HG03521 (cell line): ENCODE measurements around the gene RAB40C.

Experiments
- ATAC-seq: cut with Tn5 transposase; IDR thresholded peaks from one replicate; pipeline ENCODE4 v1.9.1; 2021; ENCODE audit warnings: mild to moderate bottlenecking, moderate library complexity; ENCODE audit not compliant: unreplicated experiment

Gene RAB40C

GRCh38 chr16:589658-590187, at the start of gene RAB40C:
Gene RAB40C, plus strand, starts transcription at chr16:590066. Its CDS starts 226 bp downstream, at chr16:590292.
- peak; percentile 67 for ATAC-seq

DNA sequence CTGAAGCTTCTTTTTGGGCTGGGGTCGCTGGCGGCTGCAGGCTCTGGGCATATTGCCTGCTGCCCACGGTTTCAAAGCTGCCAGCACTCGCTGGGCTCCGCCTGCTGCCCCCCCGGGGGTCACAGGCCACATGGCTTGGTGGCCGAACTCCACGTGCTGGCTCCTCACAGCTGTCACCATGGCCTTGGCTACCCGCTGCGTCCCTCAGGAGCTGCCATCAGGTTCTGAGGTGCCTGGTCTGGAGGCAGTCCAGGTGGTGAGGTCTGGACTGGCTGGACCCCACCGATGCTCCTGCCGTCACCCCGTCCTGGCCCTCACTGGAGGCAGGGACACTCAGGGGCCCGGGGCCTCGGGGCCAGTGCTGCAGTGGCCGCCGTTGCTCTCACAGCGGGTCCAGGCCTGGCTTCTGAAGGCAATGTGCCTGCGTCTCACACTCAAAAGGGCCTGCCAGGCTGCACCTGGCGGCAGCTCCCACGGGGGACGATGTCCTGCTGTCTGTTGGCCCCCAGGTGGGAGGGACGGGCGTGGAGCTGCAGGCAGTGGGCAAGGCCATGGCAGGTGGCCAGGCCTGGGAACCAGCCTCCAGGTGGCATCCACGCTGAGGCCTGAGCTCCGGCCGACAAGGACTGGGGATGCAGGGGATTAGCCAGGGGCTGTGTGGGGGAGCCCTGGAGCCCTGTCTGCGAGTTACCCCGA, 49.1 kb upstream of the RAB40C start:
- ATAC-seq = no peak

DNA sequence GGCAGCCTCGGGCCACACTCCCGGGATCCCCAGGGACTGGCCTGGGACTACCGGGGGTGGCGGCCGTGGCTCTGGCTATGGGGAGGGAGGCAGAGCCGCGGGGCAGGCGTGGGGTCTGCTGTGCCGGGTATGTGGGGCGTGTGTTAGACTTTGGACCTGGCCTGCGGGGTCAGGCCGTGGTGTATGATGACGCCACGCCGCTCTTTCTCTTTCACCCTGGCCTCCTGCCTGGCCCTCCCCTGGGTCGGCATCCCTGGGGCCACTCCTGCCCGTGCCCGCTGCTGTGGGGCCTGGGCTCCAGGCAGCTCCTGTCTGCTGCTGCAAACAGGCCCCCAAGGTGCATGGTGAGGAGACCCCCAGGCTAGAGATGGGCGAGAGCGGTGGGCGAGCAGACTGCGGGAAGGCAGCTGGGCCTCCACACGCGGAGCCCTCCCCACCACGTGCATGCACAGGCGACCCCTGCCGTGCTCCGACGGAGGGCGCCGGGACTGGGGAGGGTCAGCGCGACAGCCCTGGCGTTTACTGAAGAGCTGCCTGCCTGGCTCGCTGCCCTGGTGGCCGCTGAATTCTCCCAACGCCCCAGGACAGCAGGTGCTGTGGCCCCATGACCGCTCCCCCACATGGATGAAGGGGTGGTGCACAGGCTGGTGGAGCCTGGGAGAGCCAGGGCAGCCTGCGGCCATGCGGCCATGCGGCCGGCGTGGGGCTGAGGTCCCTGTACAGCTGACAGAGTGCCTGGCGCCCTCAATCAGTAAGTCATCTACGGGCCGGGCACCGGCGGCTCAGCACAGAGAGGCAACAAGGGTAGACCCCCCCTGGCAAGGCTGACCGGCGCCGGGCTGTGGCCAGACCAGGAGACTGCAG, 46.3 kb upstream of the RAB40C start:
- ATAC-seq = no peak

DNA sequence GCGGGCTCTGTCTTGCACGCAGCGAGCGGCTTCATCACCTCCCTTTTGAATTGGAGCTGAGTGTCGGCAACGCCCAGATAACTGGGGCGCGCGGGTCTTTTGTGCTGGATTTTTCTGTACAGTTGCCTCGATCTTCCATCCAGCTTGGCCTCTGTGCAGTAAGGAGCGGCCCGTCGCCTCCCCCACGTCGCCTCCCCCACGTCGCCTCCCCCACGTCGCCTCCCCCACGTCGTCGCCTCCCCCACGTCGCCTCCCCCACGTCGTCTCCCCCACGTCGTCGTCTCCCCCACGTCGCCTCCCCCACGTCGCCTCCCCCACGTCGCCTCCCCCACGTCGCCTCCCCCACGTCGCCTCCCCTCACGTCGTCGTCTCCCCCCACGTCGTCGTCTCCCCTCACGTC, 45.3 kb upstream of the RAB40C start:
- no peak for ATAC-seq

GRCh38 chr16:546909-547770, 42.7 kb upstream of the RAB40C start:
- ATAC-seq = no peak

GRCh38 chr16:548586-548985, 41.3 kb upstream of the RAB40C start:
- no peak for ATAC-seq

GRCh38 chr16:549544-550263, 40.2 kb upstream of the RAB40C start:
- no peak for ATAC-seq

GRCh38 chr16:551210-551609, 38.7 kb upstream of the RAB40C start:
- ATAC-seq = no peak

GRCh38 chr16:552171-552570, 37.7 kb upstream of the RAB40C start:
- no peak for ATAC-seq

GRCh38 chr16:553601-554296, 36.1 kb upstream of the RAB40C start:
- no peak for ATAC-seq

DNA sequence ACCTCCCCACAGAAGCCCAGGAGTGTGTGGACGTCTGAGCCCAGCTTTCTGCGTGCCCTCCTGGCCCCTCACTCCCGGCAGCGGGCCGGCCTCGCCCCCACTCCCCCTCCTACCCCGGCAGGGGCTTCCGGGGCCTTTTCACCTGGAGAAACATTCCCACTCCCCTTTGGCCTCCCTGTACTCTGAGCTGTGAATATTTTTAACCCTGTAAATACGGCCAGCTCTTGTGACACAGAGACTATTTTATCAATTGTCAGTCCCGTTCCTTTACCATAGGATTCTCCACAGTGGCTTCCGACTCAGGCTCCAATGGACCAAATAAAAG, 35.6 kb upstream of the RAB40C start:
- ATAC-seq = no peak

- no peak for ATAC-seq
Measured at GRCh38 chr16:554640-555365, 35.1 kb upstream of the RAB40C start.

- ATAC-seq = no peak
Measured at GRCh38 chr16:555528-556473, 34.1 kb upstream of the RAB40C start.

DNA sequence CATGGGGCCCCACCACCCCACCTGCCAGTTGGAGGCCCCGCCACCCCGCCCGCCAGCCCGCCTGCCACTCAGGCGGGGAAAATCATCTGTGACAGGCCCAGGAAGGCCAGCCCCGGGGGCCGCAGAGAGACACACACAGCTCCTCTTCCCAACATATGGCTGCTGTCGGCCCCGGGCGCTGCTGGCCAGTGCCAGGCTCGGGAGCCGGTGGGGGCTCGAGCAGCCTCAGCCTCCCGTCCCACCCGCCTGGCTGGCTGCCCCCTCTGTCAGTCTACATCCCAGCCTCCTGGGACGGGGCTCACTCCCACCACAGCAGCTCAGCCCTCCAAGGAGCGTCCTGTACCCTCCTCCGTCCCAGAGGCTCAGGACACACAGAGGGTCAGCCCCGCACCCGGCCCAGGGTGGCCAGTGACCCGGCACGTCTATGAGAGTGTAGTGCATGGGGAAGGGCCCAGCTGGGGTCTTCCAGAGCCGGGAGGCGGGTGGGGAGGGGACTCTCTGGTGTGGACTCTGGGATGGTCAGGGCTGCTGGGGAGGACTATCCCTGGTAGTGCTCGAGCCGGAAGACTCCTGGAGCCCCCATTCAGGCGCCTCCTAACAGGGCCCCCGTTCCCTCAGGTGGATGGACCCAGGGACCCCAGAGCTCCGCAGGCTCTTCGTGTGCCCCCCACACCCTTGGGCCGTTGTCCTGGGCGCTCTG, 33.2 kb upstream of the RAB40C start:
- no peak for ATAC-seq

DNA sequence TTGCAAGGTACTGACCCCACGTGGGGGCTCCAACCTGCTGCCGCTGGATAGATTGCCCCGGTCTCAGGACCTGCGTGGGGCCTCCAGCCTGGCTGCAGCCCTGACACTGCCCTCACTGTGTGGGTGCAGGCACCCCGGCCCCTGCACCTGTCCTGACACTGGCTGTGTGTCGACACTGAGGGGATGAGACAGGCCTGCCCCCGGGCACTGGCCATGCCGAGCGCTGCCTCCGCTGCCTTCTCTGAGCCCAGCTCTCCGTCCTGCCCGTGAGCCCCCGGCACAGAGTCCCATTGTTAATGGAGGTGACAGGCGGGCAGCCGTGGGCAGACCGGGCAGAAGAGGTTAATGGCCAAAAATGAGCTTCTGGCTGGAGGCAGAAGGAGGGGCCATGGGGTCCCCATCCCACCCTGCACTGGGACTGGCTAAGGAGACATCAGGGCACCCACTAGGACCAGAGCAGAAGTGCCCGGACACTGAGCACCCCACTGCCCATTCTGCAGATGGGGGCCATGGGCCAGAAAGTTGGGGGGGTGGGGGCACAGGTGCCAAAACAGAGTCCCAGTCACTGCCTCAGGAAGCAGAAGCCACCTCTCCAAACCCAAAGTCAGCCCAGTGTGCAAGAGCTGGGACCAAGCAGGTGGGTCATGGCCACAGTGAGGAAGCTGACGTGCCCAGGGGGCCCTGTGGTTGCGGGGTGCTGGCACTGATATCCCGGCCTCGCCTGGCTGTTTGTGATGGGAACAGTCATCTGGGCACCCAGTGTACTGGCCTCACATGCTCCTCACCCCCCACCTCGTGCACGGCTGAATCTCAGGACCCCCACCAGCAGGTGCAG, 32.2 kb upstream of the RAB40C start:
- no peak for ATAC-seq

GRCh38 chr16:558298-559020, 31.4 kb upstream of the RAB40C start:
- ATAC-seq = no peak
